ENCODE measurements around the gene HRH4. TPM values are rescaled to one million over a fixed set of nuclear protein-coding genes. Genes with fewer than 3 reads are reported as not detected.

Gene HRH4
- total RNA-seq, 1 experiment from 2014 or later, result not detected

GRCh38 chr18:24500217-24500616 lies 39.8 kb downstream of the HRH4 start:
- H3K4me1 ChIP-seq (ENCODE audit: insufficient read depth, low read length), result no peaks in the 10 kb centered on the region
- no peak overlapping the region for H3K4me2 ChIP-seq (ENCODE audit: insufficient read depth, insufficient read length, low read length)
- no peak overlapping the region for H2BK12ac ChIP-seq (ENCODE audit: insufficient read length, low read depth, low read length)
- no peak overlapping the region for H3K4me3 Mint-ChIP-seq
- no peak overlapping the region for H2BK120ac ChIP-seq (ENCODE audit: low read depth, low read length, poor library complexity, severe bottlenecking)
- no peaks in the 10 kb centered on the region; a peak in 1 of 5 replicates for H3K9me3 Mint-ChIP-seq
- H3K23me2 ChIP-seq (ENCODE audit: insufficient read length, low read depth, low read length, poor library complexity, severe bottlenecking), result no peaks in the 10 kb centered on the region
- H3K56ac ChIP-seq (ENCODE audit: insufficient read length, low read depth, low read length), result no peak overlapping the region
- H3K27ac Mint-ChIP-seq, result no peak overlapping the region
- H3K27ac ChIP-seq (ENCODE audit: insufficient read length, low read depth, low read length), result no peak overlapping the region
- H4K5ac ChIP-seq (ENCODE audit: insufficient read length, low read depth, low read length), result no peak overlapping the region
- TF ChIP-seq CTCF (conservative IDR thresholded peaks at IDR 0.05), result no peak
- H3K27me3 ChIP-seq (ENCODE audit: insufficient read depth, low read length), result no peaks in the 10 kb centered on the region
- no CpG with 5 or more reads among the region's 2 CpGs for whole genome bisulfite sequencing (ENCODE audit: extremely low coverage, insufficient read length, low lambda C conversion rate)
- H3K23ac ChIP-seq (ENCODE audit: insufficient read length, low read depth, low read length), result no peak overlapping the region
- no peak overlapping the region for H4K91ac ChIP-seq (ENCODE audit: insufficient read length, low read depth, low read length)
- no peak overlapping the region for H2BK20ac ChIP-seq (ENCODE audit: low read depth, low read length, poor library complexity, severe bottlenecking)
- no peaks in the 10 kb centered on the region for H3K4me1 Mint-ChIP-seq
- H2BK15ac ChIP-seq (ENCODE audit: low read depth, low read length), result no peak overlapping the region
- no peak overlapping the region for H4K8ac ChIP-seq (replicated peaks; ENCODE audit: insufficient read length, low read depth, low read length)
- DNase-seq, result no peak
- H2BK5ac ChIP-seq (ENCODE audit: insufficient read length, low read length), result no peak overlapping the region
- H3K9me3 ChIP-seq (ENCODE audit: control insufficient read depth, low read depth, low read length), result no peaks in the 10 kb centered on the region
- no peak overlapping the region for H3K14ac ChIP-seq (ENCODE audit: insufficient read depth, low read length)
- no peaks in the 10 kb centered on the region for H3K79me1 ChIP-seq (ENCODE audit: insufficient read depth, low read depth, low read length, poor library complexity, severe bottlenecking)
- no peak overlapping the region for H3T11ph ChIP-seq (ENCODE audit: low read length)
- no peak overlapping the region for H3K18ac ChIP-seq (ENCODE audit: insufficient read length, low read depth, low read length)
- no peak overlapping the region for H2AFZ ChIP-seq (ENCODE audit: low read length)
- H3K9ac ChIP-seq (ENCODE audit: extremely low read depth, insufficient read length, low read length), result no peak overlapping the region
- peaks cover 3% of the 10 kb centered on the region; the same call in 1 of the 2 replicates for H3K27me3 Mint-ChIP-seq (ENCODE audit: low read depth)
- no peak overlapping the region for H3K4ac ChIP-seq (ENCODE audit: low read depth, low read length)
- H4K20me1 ChIP-seq (ENCODE audit: control insufficient read depth, insufficient read depth, insufficient read length), result no peaks in the 10 kb centered on the region
- H2AK5ac ChIP-seq (ENCODE audit: insufficient read length, low read length), result no peak overlapping the region
- H3K36me3 Mint-ChIP-seq (ENCODE audit: insufficient read depth in 1 of 3, low read depth in 3 of 3), result no peaks in the 10 kb centered on the region
- H3K79me2 ChIP-seq (ENCODE audit: insufficient read depth, low read length), result no peaks in the 10 kb centered on the region

Measured in H9 (cell line).